GM12892 (cell line): ENCODE measurements around the gene PIP4K2B.

Experiments used
- POLR2A ChIP-seq: IDR thresholded peaks from 2 replicates; pipeline ENCODE4 v1.6.1; 2011; ENCODE audit warnings: low read depth, low read length, control low read depth
- POLR2AphosphoS5 ChIP-seq: IDR thresholded peaks from 2 replicates; pipeline ENCODE4 v1.6.1; 2011; ENCODE audit warnings: low read depth, low read length, control low read depth

- no peak for TF ChIP-seq POLR2AphosphoS5
- no peak for TF ChIP-seq POLR2A
Observed at GRCh38 chr17:38825762-38826247, 26.4 kb upstream of the PIP4K2B start.
